GM23338 (cell line): ENCODE measurements around the gene KCNA1. TPM values are rescaled to one million over a fixed set of nuclear protein-coding genes. Genes with fewer than 3 reads are reported as not detected.

Experiments used
- ATAC-seq: fragments of 200-7000 bp; cut with Tn5 transposase; 3 replicates; pipeline ENCODE4 v1.9.1; 2020
- DNase-seq: peaks from one replicate; pipeline ENCODE4 v3.0.0-alpha.2; 2015; ENCODE audit warnings: low spot score
- H2AFZ ChIP-seq: fragments of 200-600 bp; sonication (generic); 2 replicates; pipeline ENCODE4 v1.8.0; 2016; ENCODE audit warnings: antibody characterized with exemption, mild to moderate bottlenecking, moderate library complexity
- H3F3A ChIP-seq: fragments of 200-600 bp; sonication (generic); replicated peaks from 2 replicates; pipeline ENCODE4 v1.8.0; 2017; ENCODE audit warnings: antibody characterized with exemption, mixed run types, low read depth
- H3K27ac ChIP-seq: fragments of 200-600 bp; sonication (generic); 2 replicates; pipeline ENCODE4 v1.6.1; 2016; ENCODE audit warnings: low read depth
- H3K27me3 ChIP-seq: fragments of 200-600 bp; sonication (generic); 2 replicates; pipeline ENCODE4 v1.8.0; 2016; ENCODE audit warnings: mild to moderate bottlenecking, mixed run types, moderate library complexity; ENCODE audit not compliant: insufficient read depth
- H3K36me3 ChIP-seq: fragments of 200-600 bp; sonication (generic); 2 replicates; pipeline ENCODE4 v1.8.0; 2016; ENCODE audit warnings: mild to moderate bottlenecking; ENCODE audit not compliant: insufficient read depth
- H3K4me1 ChIP-seq: fragments of 200-600 bp; sonication (generic); 2 replicates; pipeline ENCODE4 v1.8.0; 2016; ENCODE audit warnings: mild to moderate bottlenecking, moderate library complexity; ENCODE audit not compliant: insufficient read depth
- H3K4me2 ChIP-seq: fragments of 200-600 bp; sonication (generic); 2 replicates; pipeline ENCODE4 v1.7.1; 2017; ENCODE audit warnings: mixed run types
- H3K4me3 ChIP-seq: fragments of 200-600 bp; sonication (generic); 2 replicates; pipeline ENCODE4 v1.6.1; 2016; ENCODE audit warnings: mixed run types
- H3K79me2 ChIP-seq: fragments of 200-600 bp; sonication (generic); replicated peaks from 2 replicates; pipeline ENCODE4 v1.8.0; 2017; ENCODE audit warnings: mild to moderate bottlenecking; ENCODE audit not compliant: insufficient read depth
- H3K9me2 ChIP-seq: fragments of 200-600 bp; sonication (generic); 2 replicates; pipeline ENCODE4 v1.8.0; 2017; ENCODE audit not compliant: insufficient read depth
- H4K20me1 ChIP-seq: fragments of 200-600 bp; sonication (generic); replicated peaks from 2 replicates; pipeline ENCODE4 v1.8.0; 2017; ENCODE audit warnings: mild to moderate bottlenecking; ENCODE audit not compliant: insufficient read depth
- H3K27ac Mint-ChIP-seq: 2 replicates; pipeline ENCODE4 v1.8.0; 2020; ENCODE audit warnings: inconsistent platforms, mild to moderate bottlenecking, moderate library complexity, mixed read lengths
- H3K27me3 Mint-ChIP-seq: 3 replicates; pipeline ENCODE4 v1.8.0; 2022; ENCODE audit warnings: low read depth, mild to moderate bottlenecking, moderate library complexity, mixed read lengths, inconsistent platforms; ENCODE audit not compliant: insufficient read depth, poor library complexity
- H3K36me3 Mint-ChIP-seq: 3 replicates; pipeline ENCODE4 v1.8.0; 2021; ENCODE audit warnings: low read depth, mild to moderate bottlenecking, inconsistent platforms, moderate library complexity, mixed read lengths
- H3K4me1 Mint-ChIP-seq: 3 replicates; pipeline ENCODE4 v1.8.0; 2020; ENCODE audit warnings: mild to moderate bottlenecking, inconsistent platforms, mixed read lengths
- H3K4me3 Mint-ChIP-seq: 3 replicates; pipeline ENCODE4 v1.8.0; 2021; ENCODE audit warnings: moderate library complexity, mild to moderate bottlenecking, inconsistent platforms, mixed read lengths
- H3K9me3 Mint-ChIP-seq: 3 replicates; pipeline ENCODE4 v1.8.0; 2020; ENCODE audit warnings: moderate library complexity, mild to moderate bottlenecking, inconsistent platforms, mixed read lengths
- CREB1 ChIP-seq: fragments of 250-450 bp; sonication (Bioruptor Pico); IDR thresholded peaks from 2 replicates; pipeline ENCODE4 v1.5.0; 2020; ENCODE audit warnings: low read depth, mild to moderate bottlenecking, moderate library complexity
- POLR2AphosphoS5 ChIP-seq: IDR thresholded peaks from 2 replicates; pipeline ENCODE4 v1.6.1; 2016; ENCODE audit warnings: antibody characterized with exemption, low read depth
- ZNF331 ChIP-seq: fragments of 250-450 bp; sonication (Bioruptor Pico); IDR thresholded peaks from 2 replicates; pipeline ENCODE4 v1.5.0; 2020; ENCODE audit warnings: low read depth, mild to moderate bottlenecking, moderate library complexity
- polyA plus RNA-seq: library from polyadenylated mRNA; unstranded; fragments of >200 nt; fragmentation: Nextera tagmentation; extraction: Ambion mirVana; gene quantifications from 2 replicates; pipeline ENCODE4 v1.2.1, GENCODE V29; 2016
- total RNA-seq: library from RNA; depleted of rRNA; stranded (reverse); fragments of >200 nt; shearing (Covaris generic); gene quantifications from 2 replicates; pipeline ENCODE4 v1.2.3, GENCODE V29; 2014
- TF ChIP-seq, protein P1 (sequence below): IDR thresholded peaks from one replicate; pipeline ENCODE4 v1.6.1; 2018; ENCODE audit warnings: antibody characterized with exemption; ENCODE audit not compliant: unreplicated experiment
- TF ChIP-seq, protein P2 (sequence below): fragments of 250-450 bp; sonication (Bioruptor Pico); IDR thresholded peaks from 2 replicates; pipeline ENCODE4 v1.5.0; 2020; ENCODE audit warnings: mild to moderate bottlenecking, moderate library complexity

The KCNA1 gene
- total and polyA plus RNA-seq, 2 experiments from 2014 or later, result 0.10 to 1.2 TPM

DNA sequence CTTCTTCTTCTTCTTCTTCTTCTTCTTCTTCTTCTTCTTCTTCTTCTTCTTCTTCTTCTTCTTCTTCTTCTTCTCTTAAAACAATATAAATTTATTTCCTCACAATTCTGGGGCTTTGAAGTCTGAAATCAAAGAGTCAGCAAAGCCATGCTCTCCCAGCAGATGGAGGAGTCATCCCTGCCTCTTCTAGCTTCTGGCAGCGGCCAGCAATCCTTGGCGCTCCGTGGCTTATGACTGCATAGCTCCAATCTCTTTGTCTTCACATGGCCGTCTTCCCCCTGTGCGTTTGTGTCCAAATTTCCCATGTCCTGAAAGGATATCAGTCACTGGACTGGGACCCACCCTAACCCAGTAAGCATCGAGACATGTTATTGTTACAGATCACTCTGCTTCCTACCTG lies 22.9 kb downstream of the KCNA1 start (continued):
- TF ChIP-seq, protein P1, sequence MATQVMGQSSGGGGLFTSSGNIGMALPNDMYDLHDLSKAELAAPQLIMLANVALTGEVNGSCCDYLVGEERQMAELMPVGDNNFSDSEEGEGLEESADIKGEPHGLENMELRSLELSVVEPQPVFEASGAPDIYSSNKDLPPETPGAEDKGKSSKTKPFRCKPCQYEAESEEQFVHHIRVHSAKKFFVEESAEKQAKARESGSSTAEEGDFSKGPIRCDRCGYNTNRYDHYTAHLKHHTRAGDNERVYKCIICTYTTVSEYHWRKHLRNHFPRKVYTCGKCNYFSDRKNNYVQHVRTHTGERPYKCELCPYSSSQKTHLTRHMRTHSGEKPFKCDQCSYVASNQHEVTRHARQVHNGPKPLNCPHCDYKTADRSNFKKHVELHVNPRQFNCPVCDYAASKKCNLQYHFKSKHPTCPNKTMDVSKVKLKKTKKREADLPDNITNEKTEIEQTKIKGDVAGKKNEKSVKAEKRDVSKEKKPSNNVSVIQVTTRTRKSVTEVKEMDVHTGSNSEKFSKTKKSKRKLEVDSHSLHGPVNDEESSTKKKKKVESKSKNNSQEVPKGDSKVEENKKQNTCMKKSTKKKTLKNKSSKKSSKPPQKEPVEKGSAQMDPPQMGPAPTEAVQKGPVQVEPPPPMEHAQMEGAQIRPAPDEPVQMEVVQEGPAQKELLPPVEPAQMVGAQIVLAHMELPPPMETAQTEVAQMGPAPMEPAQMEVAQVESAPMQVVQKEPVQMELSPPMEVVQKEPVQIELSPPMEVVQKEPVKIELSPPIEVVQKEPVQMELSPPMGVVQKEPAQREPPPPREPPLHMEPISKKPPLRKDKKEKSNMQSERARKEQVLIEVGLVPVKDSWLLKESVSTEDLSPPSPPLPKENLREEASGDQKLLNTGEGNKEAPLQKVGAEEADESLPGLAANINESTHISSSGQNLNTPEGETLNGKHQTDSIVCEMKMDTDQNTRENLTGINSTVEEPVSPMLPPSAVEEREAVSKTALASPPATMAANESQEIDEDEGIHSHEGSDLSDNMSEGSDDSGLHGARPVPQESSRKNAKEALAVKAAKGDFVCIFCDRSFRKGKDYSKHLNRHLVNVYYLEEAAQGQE, result no peak
- TF ChIP-seq, protein P2, sequence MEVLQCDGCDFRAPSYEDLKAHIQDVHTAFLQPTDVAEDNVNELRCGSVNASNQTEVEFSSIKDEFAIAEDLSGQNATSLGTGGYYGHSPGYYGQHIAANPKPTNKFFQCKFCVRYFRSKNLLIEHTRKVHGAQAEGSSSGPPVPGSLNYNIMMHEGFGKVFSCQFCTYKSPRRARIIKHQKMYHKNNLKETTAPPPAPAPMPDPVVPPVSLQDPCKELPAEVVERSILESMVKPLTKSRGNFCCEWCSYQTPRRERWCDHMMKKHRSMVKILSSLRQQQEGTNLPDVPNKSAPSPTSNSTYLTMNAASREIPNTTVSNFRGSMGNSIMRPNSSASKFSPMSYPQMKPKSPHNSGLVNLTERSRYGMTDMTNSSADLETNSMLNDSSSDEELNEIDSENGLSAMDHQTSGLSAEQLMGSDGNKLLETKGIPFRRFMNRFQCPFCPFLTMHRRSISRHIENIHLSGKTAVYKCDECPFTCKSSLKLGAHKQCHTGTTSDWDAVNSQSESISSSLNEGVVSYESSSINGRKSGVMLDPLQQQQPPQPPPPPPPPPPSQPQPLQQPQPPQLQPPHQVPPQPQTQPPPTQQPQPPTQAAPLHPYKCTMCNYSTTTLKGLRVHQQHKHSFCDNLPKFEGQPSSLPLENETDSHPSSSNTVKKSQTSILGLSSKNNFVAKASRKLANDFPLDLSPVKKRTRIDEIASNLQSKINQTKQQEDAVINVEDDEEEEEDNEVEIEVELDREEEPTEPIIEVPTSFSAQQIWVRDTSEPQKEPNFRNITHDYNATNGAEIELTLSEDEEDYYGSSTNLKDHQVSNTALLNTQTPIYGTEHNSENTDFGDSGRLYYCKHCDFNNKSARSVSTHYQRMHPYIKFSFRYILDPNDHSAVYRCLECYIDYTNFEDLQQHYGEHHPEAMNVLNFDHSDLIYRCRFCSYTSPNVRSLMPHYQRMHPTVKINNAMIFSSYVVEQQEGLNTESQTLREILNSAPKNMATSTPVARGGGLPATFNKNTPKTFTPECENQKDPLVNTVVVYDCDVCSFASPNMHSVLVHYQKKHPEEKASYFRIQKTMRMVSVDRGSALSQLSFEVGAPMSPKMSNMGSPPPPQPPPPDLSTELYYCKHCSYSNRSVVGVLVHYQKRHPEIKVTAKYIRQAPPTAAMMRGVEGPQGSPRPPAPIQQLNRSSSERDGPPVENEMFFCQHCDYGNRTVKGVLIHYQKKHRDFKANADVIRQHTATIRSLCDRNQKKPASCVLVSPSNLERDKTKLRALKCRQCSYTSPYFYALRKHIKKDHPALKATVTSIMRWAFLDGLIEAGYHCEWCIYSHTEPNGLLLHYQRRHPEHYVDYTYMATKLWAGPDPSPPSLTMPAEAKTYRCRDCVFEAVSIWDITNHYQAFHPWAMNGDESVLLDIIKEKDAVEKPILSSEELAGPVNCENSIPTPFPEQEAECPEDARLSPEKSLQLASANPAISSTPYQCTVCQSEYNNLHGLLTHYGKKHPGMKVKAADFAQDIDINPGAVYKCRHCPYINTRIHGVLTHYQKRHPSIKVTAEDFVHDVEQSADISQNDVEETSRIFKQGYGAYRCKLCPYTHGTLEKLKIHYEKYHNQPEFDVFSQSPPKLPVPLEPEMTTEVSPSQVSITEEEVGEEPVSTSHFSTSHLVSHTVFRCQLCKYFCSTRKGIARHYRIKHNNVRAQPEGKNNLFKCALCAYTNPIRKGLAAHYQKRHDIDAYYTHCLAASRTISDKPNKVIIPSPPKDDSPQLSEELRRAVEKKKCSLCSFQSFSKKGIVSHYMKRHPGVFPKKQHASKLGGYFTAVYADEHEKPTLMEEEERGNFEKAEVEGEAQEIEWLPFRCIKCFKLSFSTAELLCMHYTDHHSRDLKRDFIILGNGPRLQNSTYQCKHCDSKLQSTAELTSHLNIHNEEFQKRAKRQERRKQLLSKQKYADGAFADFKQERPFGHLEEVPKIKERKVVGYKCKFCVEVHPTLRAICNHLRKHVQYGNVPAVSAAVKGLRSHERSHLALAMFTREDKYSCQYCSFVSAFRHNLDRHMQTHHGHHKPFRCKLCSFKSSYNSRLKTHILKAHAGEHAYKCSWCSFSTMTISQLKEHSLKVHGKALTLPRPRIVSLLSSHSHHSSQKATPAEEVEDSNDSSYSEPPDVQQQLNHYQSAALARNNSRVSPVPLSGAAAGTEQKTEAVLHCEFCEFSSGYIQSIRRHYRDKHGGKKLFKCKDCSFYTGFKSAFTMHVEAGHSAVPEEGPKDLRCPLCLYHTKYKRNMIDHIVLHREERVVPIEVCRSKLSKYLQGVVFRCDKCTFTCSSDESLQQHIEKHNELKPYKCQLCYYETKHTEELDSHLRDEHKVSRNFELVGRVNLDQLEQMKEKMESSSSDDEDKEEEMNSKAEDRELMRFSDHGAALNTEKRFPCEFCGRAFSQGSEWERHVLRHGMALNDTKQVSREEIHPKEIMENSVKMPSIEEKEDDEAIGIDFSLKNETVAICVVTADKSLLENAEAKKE (CRISPR knock-in tag), result no peak
- no peak for TF ChIP-seq POLR2AphosphoS5

DNA sequence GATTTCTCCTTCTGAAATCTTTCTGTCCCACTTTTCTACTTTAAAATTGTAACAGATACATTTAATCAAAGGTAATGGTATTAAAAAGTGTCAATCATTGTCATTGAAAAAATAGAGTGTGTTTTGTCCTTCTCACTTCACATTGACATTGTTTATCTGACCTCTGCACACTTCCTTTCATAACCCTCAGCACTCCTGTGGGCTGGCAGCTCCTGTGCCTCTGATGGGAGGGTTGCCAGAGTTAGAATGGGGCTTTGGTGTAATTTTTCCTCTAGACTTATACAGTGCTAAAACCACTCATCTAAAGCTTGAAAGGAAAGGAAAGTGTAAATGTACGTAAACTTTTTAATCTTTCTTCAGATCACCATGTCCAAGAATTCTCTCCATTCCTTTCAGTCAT lies 23.7 kb downstream of the KCNA1 start:
- Histone ChIP-seq H3K9me2 (no peaks in the 10 kb centered on the region), H3F3A (no peaks in the 10 kb centered on the region), H2AFZ (no peak overlapping the region), H3K27me3 (no peaks in the 10 kb centered on the region), H3K36me3 (no peaks in the 10 kb centered on the region), H3K4me1 (no peaks in the 10 kb centered on the region), H3K4me3 (no peak overlapping the region), H3K4me2 (no peak overlapping the region), H3K27ac (no peak overlapping the region), H4K20me1 (no peaks in the 10 kb centered on the region), H3K79me2 (no peaks in the 10 kb centered on the region)
- H3K4me1 Mint-ChIP-seq, result peaks cover 5% of the 10 kb centered on the region; the same call in 1 of the 3 replicates
- no peak overlapping the region for H3K4me3 Mint-ChIP-seq
- H3K27me3 Mint-ChIP-seq, result no peaks in the 10 kb centered on the region
- no peaks in the 10 kb centered on the region for H3K36me3 Mint-ChIP-seq
- TF ChIP-seq CREB1 (CRISPR knock-in tag), result no peak
- no peak for TF ChIP-seq ZNF331
- ATAC-seq (no peak), DNase-seq (no peak)
- H3K9me3 Mint-ChIP-seq, result no peaks in the 10 kb centered on the region
- no peak overlapping the region for H3K27ac Mint-ChIP-seq
